ENCODE results near the gene DLX1.
"Not testable (repeated sequence)": the region's sequence is repeated elsewhere in the genome, so short reads cannot be mapped to it uniquely, and the experiment has no call there.

The DLX1 gene

DNA sequence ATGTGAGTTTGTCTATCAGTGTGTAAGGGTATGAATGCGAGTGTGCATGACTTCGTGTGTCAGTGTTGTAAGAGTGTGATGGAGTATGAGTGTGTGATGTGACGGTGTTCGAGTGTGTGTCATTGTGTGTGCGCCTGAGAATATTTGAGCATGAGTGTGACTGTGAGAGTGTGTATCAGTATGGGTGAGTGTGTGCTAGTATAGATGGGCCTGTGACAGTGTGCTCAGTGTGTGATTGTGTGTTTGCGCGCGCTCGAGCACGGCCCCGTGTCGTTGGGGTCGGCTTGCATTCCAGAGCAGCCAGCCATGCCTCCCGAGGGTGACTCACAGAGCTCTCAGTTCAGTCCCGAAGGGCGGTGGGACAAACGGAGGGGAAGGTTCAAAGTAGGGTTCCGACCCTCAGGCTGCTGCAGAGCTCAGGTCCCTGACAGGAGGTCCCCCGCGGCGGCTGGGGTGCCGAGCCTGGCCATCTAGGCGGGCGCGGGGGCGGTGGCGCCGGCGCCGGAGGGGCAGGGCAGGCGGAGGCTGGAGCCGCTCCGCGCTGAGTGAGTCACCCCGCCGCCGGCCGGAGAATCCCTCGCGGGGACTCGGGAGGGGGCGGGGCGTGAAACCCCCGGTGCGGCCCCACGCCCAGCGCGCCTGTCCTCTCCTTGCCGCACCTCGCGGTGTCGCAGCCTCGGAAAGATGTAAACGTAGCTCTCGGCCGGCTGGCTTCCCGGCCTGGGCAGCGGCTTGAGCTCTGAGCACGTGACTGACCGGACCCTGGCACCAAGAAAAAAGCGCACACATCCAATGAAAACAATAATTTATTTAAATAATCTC lies 13.6 kb downstream of the DLX1 start:
- DNase-seq (ENCODE audit: low spot score) = no peak

DNA sequence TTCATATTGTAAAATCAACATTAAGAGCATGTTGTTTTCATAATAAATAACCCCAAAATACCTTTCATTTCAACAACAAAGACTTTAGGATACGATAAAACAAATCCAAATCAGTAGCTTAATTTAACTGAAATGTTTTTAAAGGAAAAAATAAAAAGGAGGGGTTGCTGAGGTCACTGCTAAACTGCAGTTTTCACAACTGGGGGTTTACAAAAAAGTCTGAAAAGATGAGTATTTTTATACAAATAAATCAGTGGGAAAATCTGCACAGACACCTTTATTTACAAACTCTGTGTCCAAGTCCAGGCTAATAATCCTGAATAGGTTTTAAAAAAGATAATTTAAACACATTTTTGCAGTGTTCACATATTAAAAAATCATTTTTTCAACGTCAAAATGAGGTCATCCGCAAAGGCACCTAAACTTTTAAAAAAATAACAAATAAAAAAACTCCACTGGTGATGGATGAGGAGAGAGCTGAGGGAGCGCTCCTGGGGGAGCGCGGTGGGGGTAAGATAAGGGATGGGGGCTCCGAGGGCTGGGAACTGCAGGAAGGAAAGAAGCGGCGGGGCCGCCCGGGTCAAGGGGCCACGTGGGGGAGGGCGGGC lies 14.3 kb downstream of the DLX1 start:
- no peak for DNase-seq (ENCODE audit: low spot score)

- DNase-seq (ENCODE audit: low spot score) = no peak
Observed at GRCh38 chr2:172100080-172100934, 15.0 kb downstream of the DLX1 start.

- DNase-seq (ENCODE audit: low spot score) = no peak
Observed at GRCh38 chr2:172100935-172101820, 15.9 kb downstream of the DLX1 start.

DNA sequence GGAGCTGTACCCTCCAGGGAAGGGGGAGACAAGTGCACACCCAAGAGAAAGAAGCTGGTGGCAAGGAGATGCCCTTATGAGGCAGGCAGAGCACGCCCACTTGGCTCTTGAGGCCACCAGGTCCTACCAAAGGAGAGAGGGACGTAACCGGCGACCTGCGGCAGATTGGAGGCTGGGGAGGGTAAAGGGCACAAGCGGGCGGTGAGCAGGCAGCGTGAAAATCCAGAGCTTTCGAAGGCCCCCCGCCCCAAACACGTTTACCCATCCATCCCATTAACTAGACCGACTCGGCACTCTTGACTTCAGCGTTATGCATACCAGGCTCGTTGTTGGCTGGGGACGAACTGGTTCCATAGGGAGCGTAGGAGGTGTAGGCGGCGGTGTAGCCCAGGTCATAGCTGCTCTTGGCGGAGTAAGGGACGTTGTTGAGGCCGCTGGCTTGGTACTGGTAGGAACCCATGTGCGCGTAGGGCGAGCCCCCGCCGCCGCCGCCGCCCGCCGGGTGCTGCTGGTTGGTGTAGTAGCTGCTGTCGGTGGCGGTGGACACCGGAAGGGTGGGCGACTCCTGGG lies 16.6 kb downstream of the DLX1 start:
- no peak for DNase-seq (ENCODE audit: low spot score)

GRCh38 chr2:172102391-172103359 lies 17.4 kb downstream of the DLX1 start, which contains the start of gene DLX2:
TSS of gene DLX2 (minus strand) at chr2:172102900. CDS start at chr2:172102538, 362 bp downstream.
- peak; percentile 97 for DNase-seq (ENCODE audit: low spot score)

- peak; percentile 84 for DNase-seq (ENCODE audit: low spot score)
Observed at GRCh38 chr2:172103471-172104272, 18.4 kb downstream of the DLX1 start.

GRCh38 chr2:172105471-172106107 lies 20.3 kb downstream of the DLX1 start:
- no peak for DNase-seq (ENCODE audit: low spot score)

DNA sequence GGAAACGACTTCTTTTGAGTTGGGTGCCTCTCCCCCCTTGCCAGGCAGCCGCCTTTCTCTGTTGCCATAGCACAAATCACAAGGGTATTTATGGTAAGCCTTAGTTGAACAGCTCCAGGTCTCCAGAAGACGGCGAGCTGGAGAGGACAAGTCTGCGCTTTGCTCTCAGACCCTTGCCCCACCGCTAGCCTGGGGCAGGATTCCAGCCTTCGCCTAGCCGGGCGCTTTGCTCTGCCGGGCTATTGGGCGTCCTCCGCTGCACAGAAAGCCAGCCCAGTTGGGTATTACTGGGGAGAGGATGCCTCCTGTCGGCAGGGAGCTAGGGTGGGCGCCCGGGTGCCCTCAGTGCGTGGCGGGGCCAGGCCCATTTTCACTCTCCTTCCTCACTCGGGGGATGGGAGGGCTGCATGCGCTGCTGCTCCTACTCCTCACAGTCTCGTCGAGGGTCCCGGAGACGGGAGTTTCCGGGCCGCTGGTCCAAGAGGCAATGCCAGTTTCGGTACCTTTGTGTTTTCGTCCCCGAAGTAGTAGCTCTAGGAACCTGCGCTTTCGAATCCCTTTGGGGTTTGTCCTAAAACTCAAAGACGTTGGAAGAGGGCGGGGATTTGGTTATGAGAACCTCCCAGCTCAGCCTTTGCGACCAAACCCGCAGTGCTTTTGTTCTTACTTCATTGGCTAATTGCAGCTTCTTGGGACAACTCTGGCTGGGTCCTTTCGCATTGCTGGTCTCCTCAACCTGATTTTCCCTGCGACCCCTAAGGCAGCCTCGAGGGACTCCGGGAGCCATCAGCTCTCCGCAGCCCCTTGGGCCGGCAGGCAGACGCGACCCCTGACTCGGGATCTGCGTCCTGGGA lies 21.0 kb downstream of the DLX1 start:
- no peak for DNase-seq (ENCODE audit: low spot score)

DNA sequence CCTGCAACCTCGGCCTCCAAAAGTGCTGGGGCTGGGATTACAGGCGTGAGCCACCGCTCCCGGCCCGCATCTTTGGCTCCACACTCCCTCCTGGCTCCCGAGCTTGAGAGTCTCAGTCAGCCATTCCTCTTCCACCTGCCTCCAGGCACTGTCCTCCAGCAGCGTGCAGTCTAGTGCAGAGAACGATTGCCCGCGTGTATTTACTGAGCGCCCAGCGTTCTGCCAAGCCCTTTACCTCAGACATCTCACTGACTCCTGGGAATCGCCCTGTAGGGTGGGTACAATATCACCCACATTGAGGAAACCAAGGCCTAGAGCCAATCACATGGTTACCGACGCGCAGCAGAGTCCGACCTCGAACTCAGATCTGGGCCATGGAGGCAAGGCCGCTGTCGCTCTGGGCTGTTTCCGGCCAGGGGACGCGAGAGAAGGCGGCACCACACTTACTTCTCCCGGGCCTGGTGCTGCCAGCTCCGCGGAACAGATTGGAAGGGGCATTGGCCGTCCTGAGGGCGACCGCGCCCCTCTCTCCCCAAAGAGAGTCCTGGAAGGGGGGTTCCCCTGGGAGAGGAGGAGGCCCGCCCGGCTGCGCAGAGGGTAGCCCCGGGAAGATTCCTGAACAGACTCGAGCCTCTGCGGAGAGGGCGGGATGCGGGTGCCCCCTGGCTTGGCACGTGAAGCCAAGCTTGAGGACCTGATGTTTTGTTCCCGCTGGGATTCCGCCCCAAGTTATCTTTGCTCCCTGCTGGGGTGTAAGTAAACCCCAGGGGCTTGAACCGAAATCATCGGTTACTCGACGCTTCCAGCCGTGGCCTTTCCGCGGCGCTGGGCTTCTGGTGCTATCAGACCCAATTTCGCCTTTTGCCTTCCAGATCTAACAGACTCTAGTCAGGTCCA lies 22.6 kb downstream of the DLX1 start:
- no peak for DNase-seq (ENCODE audit: low spot score)

GRCh38 chr2:172108587-172108930 lies 23.3 kb downstream of the DLX1 start:
- no peak for DNase-seq (ENCODE audit: low spot score)

DNA sequence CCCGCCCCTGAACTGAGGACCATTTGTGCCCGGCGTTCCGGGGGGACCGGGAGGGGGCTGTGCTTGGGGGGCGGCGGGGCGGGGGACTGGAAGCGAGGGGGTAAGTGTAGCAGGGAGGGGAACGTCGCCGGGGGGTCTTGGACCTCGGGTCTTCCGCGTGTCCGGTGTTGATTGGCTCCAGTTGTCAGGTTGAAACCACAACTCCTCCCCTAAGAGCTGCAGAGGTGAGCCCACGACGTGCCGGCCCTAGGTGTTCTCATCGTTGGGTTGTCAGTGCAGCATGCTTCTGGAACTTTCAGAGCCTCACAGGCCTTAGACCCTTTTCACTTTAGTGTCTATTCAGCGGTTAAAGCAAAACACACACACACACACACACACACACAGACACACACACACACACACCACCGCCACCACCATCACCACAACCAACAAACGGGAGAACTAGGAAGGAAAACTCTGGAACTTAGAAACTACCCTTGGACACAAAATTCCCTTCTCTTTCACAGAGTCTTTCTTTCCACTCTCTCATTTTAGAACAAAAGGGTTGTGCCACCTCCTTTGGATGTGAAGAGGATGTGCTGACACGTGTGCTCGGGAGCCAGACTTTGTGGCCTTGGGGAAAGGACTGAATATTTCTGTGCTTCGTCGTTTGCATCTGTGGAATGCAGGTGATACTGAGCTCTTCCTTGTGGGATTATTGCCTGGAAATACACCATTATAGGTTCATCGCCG lies 24.1 kb downstream of the DLX1 start:
- no peak for DNase-seq (ENCODE audit: low spot score)

DNA sequence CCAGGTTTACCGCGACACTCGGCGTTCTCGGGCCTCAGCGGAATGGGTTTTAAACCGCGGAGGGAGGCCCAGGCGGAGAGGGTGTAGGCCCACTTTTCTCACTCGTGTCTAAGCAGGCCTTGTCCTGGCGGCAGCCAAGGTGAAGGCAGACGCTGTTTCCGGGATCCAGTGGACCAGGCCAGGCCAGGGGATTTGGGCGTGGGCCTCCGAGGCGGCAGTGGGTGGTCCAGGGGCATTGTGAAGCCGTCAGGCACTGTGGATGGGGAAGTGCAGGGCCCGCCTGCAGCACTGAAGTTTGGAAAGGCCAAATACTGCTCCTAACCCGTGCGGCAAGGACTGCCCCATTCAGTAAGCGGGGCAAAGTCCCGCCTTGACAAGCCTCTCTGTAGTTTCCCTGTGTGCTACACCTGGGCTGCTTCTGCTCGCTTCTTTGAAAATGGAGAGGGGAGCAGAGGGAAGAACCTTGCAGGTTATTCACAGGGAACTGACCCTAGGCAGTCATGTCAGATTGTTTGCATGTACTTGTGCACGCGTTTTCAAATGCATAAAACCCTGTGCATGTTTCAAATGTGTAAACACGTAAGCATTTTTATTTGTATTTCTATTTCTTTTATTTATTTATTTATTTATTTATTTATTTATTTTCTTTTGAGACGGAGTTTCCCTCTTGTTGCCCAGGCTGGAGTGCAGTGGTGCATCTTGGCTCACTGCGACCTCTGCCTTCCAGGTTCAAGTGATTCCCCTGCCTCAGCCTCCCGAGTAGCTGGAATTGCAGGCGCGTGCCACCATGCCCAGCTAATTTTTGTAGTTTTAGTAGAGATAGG lies 24.9 kb downstream of the DLX1 start:
- DNase-seq (ENCODE audit: low spot score) = no peak

GRCh38 chr2:172113617-172114016 lies 28.3 kb downstream of the DLX1 start:
- DNase-seq (ENCODE audit: low spot score) = peak; percentile 62

- DNase-seq (ENCODE audit: low spot score) = not testable (repeated sequence)
Observed at GRCh38 chr2:172114176-172114575, 28.9 kb downstream of the DLX1 start.

Data from NAMALWA (cell line).